K562 (cell line): ENCODE results near the gene KBTBD6. TPM values are rescaled to one million over a fixed set of nuclear protein-coding genes. Genes with fewer than 3 reads are reported as not detected.

Source experiments
- ATAC-seq: fragments of 200-7000 bp; cut with Tn5 transposase; 3 replicates; pipeline ENCODE4 v1.9.1; 2020; ENCODE audit warnings: moderate library complexity
- BruUV-seq: library from RNA; stranded (reverse); fragments of 400-500 nt; replicated peaks from 2 replicates; lab custom pipeline; 2021; lab: Mats Ljungman, UMichigan
- CTCF ChIA-PET: fragments of 300-600 bp; formaldehyde crosslinking; extraction: SDS; loops from one replicate; lab custom pipeline; 2021; ENCODE audit warnings: low intra/inter-chr PET ratio; lab: Yijun Ruan, JAX
- POLR2A ChIA-PET: fragments of 300-600, 350-650 bp; sonication (Branson Sonifier 250); formaldehyde crosslinking; extraction: SDS; loops from one replicate; lab custom pipeline; 2021; ENCODE audit warnings: antibody characterized with exemption, inconsistent platforms; lab: Yijun Ruan, JAX
- DNase-seq, 4 experiments: peaks; one replicate each; pipeline versions ENCODE4 v3.0.0 to v3.0.0-alpha.2; 2011 to 2018; ENCODE audit warnings: low spot score in 3 of 4, mixed read lengths in 3 of 4; ENCODE audit errors: extremely low read depth in 1 of 4
- FAIRE-seq: peaks from 2 replicates; lab custom pipeline; 2011; peaks lifted over from hg19 to GRCh38; lab: Jason Lieb, UNC
- H2AFZ ChIP-seq: 2 replicates; pipeline ENCODE4 v1.6.0; 2011; ENCODE audit warnings: low read depth, low read length, control low read depth, inconsistent platforms
- H3K27ac ChIP-seq: fragments of 200-600 bp; 3 replicates; pipeline ENCODE4 v1.8.0; 2011; ENCODE audit warnings: low read depth, mild to moderate bottlenecking, control low read depth, inconsistent platforms, low read length, moderate library complexity, mixed read lengths; ENCODE audit errors: extremely low read depth
- H3K27me3 ChIP-seq, 2 experiments: fragments of 300-600 bp in 1 of 2; 2 replicates in 1 of 2; 3 replicates in 1 of 2; pipeline versions ENCODE4 v1.6.0 to v1.8.0; 2011; ENCODE audit warnings: inconsistent platforms in 2 of 2, low read length in 2 of 2, mild to moderate bottlenecking in 1 of 2, mixed read lengths in 1 of 2, moderate library complexity in 1 of 2; ENCODE audit not compliant: control insufficient read depth in 2 of 2, insufficient read depth in 2 of 2
- H3K36me3 ChIP-seq: fragments of 300-600 bp; 3 replicates; pipeline ENCODE4 v1.8.0; 2011; ENCODE audit warnings: mild to moderate bottlenecking, low read length, inconsistent platforms; ENCODE audit not compliant: control insufficient read depth, insufficient read depth
- H3K4me1 ChIP-seq, 2 experiments: fragments of 200-600 bp in 1 of 2; replicated peaks in 1 of 2; 2 replicates in 1 of 2; 3 replicates in 1 of 2; pipeline versions ENCODE4 v1.5.1 to v1.8.0; 2011; ENCODE audit warnings: inconsistent platforms in 2 of 2, low read length in 2 of 2, mild to moderate bottlenecking in 1 of 2, mixed read lengths in 1 of 2, moderate library complexity in 1 of 2; ENCODE audit not compliant: control insufficient read depth in 2 of 2, insufficient read depth in 2 of 2
- H3K4me2 ChIP-seq: 2 replicates; pipeline ENCODE4 v1.6.1; 2011; ENCODE audit warnings: low read length, control low read depth, inconsistent platforms, mixed read lengths; ENCODE audit not compliant: insufficient read depth
- H3K4me3 ChIP-seq: fragments of 200-600 bp; sonication (generic), shearing (Covaris generic); 2 replicates; pipeline ENCODE4 v1.5.1; 2016; ENCODE audit warnings: control low read depth, inconsistent platforms
- H3K79me2 ChIP-seq: fragments of 200-600 bp; 3 replicates; pipeline ENCODE4 v1.8.0; 2011; ENCODE audit warnings: low read length, inconsistent platforms; ENCODE audit not compliant: control insufficient read depth, insufficient read depth
- H3K9ac ChIP-seq, 2 experiments: 2 replicates each; pipeline versions ENCODE4 v1.6.0 to v1.6.1; 2011; ENCODE audit warnings: low read depth in 2 of 2, low read length in 2 of 2, control low read depth in 1 of 2, inconsistent platforms in 1 of 2, mild to moderate bottlenecking in 1 of 2, mixed read lengths in 1 of 2; ENCODE audit not compliant: insufficient read depth in 1 of 2
- H3K9me1 ChIP-seq: one replicate; pipeline ENCODE4 v1.6.0; 2011; ENCODE audit warnings: inconsistent platforms, mild to moderate bottlenecking, low read length, moderate library complexity; ENCODE audit not compliant: control insufficient read depth, insufficient read depth
- H3K9me3 ChIP-seq: replicated peaks from 2 replicates; pipeline ENCODE4 v1.5.1; 2011; ENCODE audit warnings: low read depth, low read length, inconsistent platforms; ENCODE audit not compliant: control insufficient read depth, insufficient read depth
- H4K20me1 ChIP-seq: replicated peaks from 2 replicates; pipeline ENCODE4 v1.6.1; 2011; ENCODE audit warnings: low read length, inconsistent platforms, mixed read lengths; ENCODE audit not compliant: control insufficient read depth, insufficient read depth
- CREBBP ChIP-seq: IDR thresholded peaks from one replicate; pipeline ENCODE4 v1.6.1; 2012; ENCODE audit warnings: low read depth, mild to moderate bottlenecking, control low read depth, inconsistent platforms, low read length
- ELF4 ChIP-seq: fragments of 450-650 bp; formaldehyde crosslinking; IDR thresholded peaks from 2 replicates; pipeline ENCODE4 v1.4.0; 2022; ENCODE audit warnings: missing genetic modification characterization
- ETS2 ChIP-seq: IDR thresholded peaks from 2 replicates; pipeline ENCODE4 v1.6.1; 2016; ENCODE audit warnings: borderline replicate concordance, missing genetic modification characterization, mild to moderate bottlenecking, moderate library complexity, missing compliant biosample characterization; ENCODE audit not compliant: poor library complexity, severe bottlenecking
- POLR2AphosphoS2 ChIP-seq: IDR thresholded peaks from 2 replicates; pipeline ENCODE4 v1.6.1; 2012; ENCODE audit warnings: low read length, improper control_type of control experiment
- POLR2AphosphoS5 ChIP-seq: IDR thresholded peaks from 2 replicates; pipeline ENCODE4 v1.6.1; 2011; ENCODE audit warnings: mild to moderate bottlenecking, low read depth, low read length, moderate library complexity; ENCODE audit not compliant: control insufficient read depth, insufficient read depth
- TFAM ChIP-seq: fragments of 250-450 bp; sonication (Bioruptor Pico); conservative IDR thresholded peaks from 2 replicates; pipeline ENCODE4 v1.5.0; 2021; ENCODE audit warnings: mild to moderate bottlenecking, moderate library complexity
- YY1 ChIP-seq, 3 experiments: IDR thresholded peaks; 2 replicates each; pipeline ENCODE4 v1.6.1; 2011; ENCODE audit warnings: low read length in 2 of 3, mild to moderate bottlenecking in 2 of 3, moderate library complexity in 2 of 3, borderline replicate concordance in 1 of 3, control low read depth in 1 of 3, low read depth in 1 of 3; ENCODE audit not compliant: insufficient read depth in 3 of 3, insufficient replicate concordance in 2 of 3, control insufficient read depth in 1 of 3, insufficient read length in 1 of 3; ENCODE audit errors: extremely low read depth in 1 of 3
- ZBTB26 ChIP-seq: fragments of 450-650 bp; formaldehyde crosslinking; IDR thresholded peaks from 2 replicates; pipeline ENCODE4 v1.4.0; 2022; ENCODE audit warnings: missing genetic modification characterization
- ZBTB8A ChIP-seq: fragments of 450-650 bp; IDR thresholded peaks from 2 replicates; pipeline ENCODE4 v1.6.1; 2018; ENCODE audit warnings: mild to moderate bottlenecking, moderate library complexity; ENCODE audit not compliant: partially characterized antibody
- ZNF280B ChIP-seq: fragments of 250-450 bp; sonication (Bioruptor Pico); IDR thresholded peaks from 2 replicates; pipeline ENCODE4 v1.5.1; 2021; ENCODE audit warnings: mild to moderate bottlenecking
- WGBS: fragments of 100-300 bp; shearing (Covaris generic); methylation state at CpG from one replicate; pipeline ENCODE4 v1.1.6; 2016; ENCODE audit warnings: low coverage, mixed read lengths; ENCODE audit not compliant: insufficient coverage; ENCODE audit errors: missing lambda C conversion rate; 5-methylcytosine and 5-hydroxymethylcytosine counted together
- in situ Hi-C: fragments of 300-500 bp; cut with MboI; formaldehyde crosslinking; loops from 4 replicates; pipeline ENCODE4 v1.15.0; 2018; ENCODE audit warnings: inconsistent platforms, mixed read lengths
- intact Hi-C: fragments of 100-400 bp; cut with micrococcal nuclease; formaldehyde crosslinking; loops from 2 replicates; pipeline ENCODE4 v1.14.2; 2022
- polyA plus RNA-seq, 8 experiments: library from polyadenylated mRNA; depleted of rRNA in 4 of 8; stranded (reverse) in 5 of 8; unstranded in 3 of 8; fragments of >200 nt; fragmentation: Nextera tagmentation in 2 of 8; fragmentation: Illumina TruSeq in 1 of 8; extraction: Ambion mirVana in 2 of 8; extraction: Trizol in 1 of 8; gene quantifications; 2 replicates each; pipeline versions ENCODE4 v1.2.1 to v1.2.3, GENCODE V29; 2011 to 2014; ENCODE audit warnings: inconsistent platforms in 1 of 8, missing spikeins in 1 of 8
- total RNA-seq, 7 experiments: library from RNA; depleted of rRNA in 6 of 7; stranded (reverse); fragments of >200 nt in 6 of 7; fragmentation: Illumina TruSeq in 2 of 7; extraction: Trizol in 2 of 7; gene quantifications; 2 replicates each; pipeline versions ENCODE4 v1.2.1 to v1.2.3, GENCODE V29; 2011 to 2021; ENCODE audit warnings: low replicate concordance in 1 of 7

KBTBD6 gene
- total and polyA plus RNA-seq, 9 of the 15 experiments (the other 6 are each of a cell fraction or from before 2014, with no cell fraction given), result 1.9 to 4.9 (median 3.2) TPM

- no peak overlapping the region for H3K4me3 ChIP-seq
- no peak for DNase-seq
- no peak overlapping the region for H3K9ac ChIP-seq
- ChIA-PET CTCF (no interaction called here), POLR2A (interaction anchor here (1.0 to 1.7 kb wide), 2 partner anchors 8 to 10 kb away, joined by 4 to 6 read pairs; no protein-coding TSS in a partner anchor)
- H3K9me1 ChIP-seq, result no peaks in the 10 kb centered on the region
- BruUV-seq, result no TSS peak
- no peaks in the 10 kb centered on the region for H3K36me3 ChIP-seq
- H2AFZ ChIP-seq, result peak overlapping the region; percentile 62
- TF ChIP-seq TFAM (CRISPR knock-in tag) (no peak), CREBBP (no peak), POLR2AphosphoS2 (no peak), POLR2AphosphoS5 (no peak), ZBTB8A (no peak), YY1 (IDR thresholded peaks at IDR 0.05; ENCODE audit: borderline replicate concordance in 1 of 3, control insufficient read depth in 1 of 3, extremely low read depth in 1 of 3, insufficient read depth in 3 of 3, insufficient read length in 1 of 3, insufficient replicate concordance in 2 of 3, low read depth in 1 of 3, low read length in 2 of 3) (no peak), ETS2 (no peak), ZBTB26 (CRISPR knock-in tag) (no peak), ELF4 (CRISPR knock-in tag) (no peak), ZNF280B (CRISPR knock-in tag) (no peak)
- H3K79me2 ChIP-seq, result no peaks in the 10 kb centered on the region
- in situ Hi-C loops, result no loop called here
- H3K4me1 ChIP-seq, result peaks cover 0 to 2% of the 10 kb centered on the region in 2 experiments; a peak in 2 of 5 replicates
- ATAC-seq, result no peak; the same call in 2 of the 3 replicates
- intact Hi-C loops, result no loop called here
- no peaks in the 10 kb centered on the region for H3K9me3 ChIP-seq
- no peak for FAIRE-seq
- WGBS, result 71% methylated on average over 4 of the region's 4 CpGs
- no peaks in the 10 kb centered on the region for H3K27me3 ChIP-seq
- H3K27ac ChIP-seq, result no peak overlapping the region
- H4K20me1 ChIP-seq, result no peaks in the 10 kb centered on the region
- H3K4me2 ChIP-seq, result no peak overlapping the region
Measured at GRCh38 chr13:41117869-41118268, 14.7 kb downstream of the KBTBD6 start.
